NT2/D1 (cell line): ENCODE results near the gene NCF2.

Experiments
- DNase-seq: peaks from one replicate; pipeline ENCODE4 v3.0.0-alpha.2; 2011; ENCODE audit warnings: low read depth, low spot score
- H3K27me3 ChIP-seq: 2 replicates; pipeline ENCODE4 v1.6.0; 2011; ENCODE audit warnings: mild to moderate bottlenecking; ENCODE audit not compliant: insufficient read length, insufficient read depth
- H3K36me3 ChIP-seq: 2 replicates; pipeline ENCODE4 v1.6.1; 2011; ENCODE audit warnings: mild to moderate bottlenecking, low read length, mixed read lengths; ENCODE audit not compliant: insufficient read depth, insufficient read length
- H3K4me1 ChIP-seq: 2 replicates; pipeline ENCODE4 v1.5.1; 2011; ENCODE audit not compliant: insufficient read depth, insufficient read length
- H3K4me3 ChIP-seq: 2 replicates; pipeline ENCODE4 v1.5.1; 2011; ENCODE audit warnings: low read depth; ENCODE audit not compliant: insufficient read length
- H3K9ac ChIP-seq: 2 replicates; pipeline ENCODE4 v1.6.0; 2011; ENCODE audit warnings: low read depth; ENCODE audit not compliant: insufficient read length
- H3K9me3 ChIP-seq: 2 replicates; pipeline ENCODE4 v1.5.1; 2011; ENCODE audit warnings: mild to moderate bottlenecking, low read length; ENCODE audit not compliant: insufficient read depth
- SUZ12 ChIP-seq: IDR thresholded peaks from 2 replicates; pipeline ENCODE4 v1.6.1; 2011; ENCODE audit not compliant: insufficient read length, insufficient read depth; ENCODE audit errors: extremely low read depth
- YY1 ChIP-seq: IDR thresholded peaks from 2 replicates; pipeline ENCODE4 v1.6.1; 2011; ENCODE audit not compliant: insufficient read length, insufficient read depth
- ZNF274 ChIP-seq: IDR thresholded peaks from 2 replicates; pipeline ENCODE4 v1.6.1; 2011; ENCODE audit warnings: mild to moderate bottlenecking, low read depth, low read length

The NCF2 gene

DNA sequence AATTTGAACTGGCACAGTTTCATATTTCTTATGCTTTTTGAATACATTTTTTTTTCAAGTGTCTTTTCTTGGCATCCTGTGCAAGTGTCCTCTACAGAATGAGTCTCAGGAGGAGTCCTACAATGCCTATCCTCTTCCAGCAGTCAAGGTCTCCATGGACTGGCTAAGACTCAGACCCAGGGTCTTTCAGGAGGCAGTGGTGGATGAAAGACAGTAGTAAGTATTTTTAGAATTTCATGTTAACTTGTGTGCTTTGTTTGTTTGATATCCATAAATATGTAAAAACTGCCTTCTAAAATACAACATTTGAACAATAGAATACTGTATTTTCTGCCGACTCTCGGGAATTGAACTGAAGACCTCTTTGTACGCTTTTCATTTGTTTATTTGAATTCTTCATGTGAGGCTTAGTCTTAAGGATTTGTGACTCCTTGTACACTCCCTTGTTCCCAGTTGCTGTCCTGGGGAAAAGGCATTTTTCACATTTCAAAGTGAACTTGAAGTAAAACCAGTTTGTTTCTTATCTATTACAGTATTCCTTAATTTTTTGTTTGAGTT, 56.6 kb downstream of the NCF2 start:
- Histone ChIP-seq H3K36me3 (peaks cover 90% of the 10 kb centered on the region), H3K9ac (no peak overlapping the region), H3K27me3 (no peaks in the 10 kb centered on the region), H3K4me3 (no peak overlapping the region), H3K9me3 (no peaks in the 10 kb centered on the region), H3K4me1 (no peaks in the 10 kb centered on the region)
- DNase-seq: no peak
- TF ChIP-seq YY1 (no peak), ZNF274 (no peak)

GRCh38 chr1:183528577-183528976, 61.7 kb downstream of the NCF2 start:
- TF ChIP-seq SUZ12 (no peak), YY1 (no peak), ZNF274 (no peak)
- H3K4me3 ChIP-seq: no peak overlapping the region
- DNase-seq: no peak
- no peaks in the 10 kb centered on the region for H3K9me3 ChIP-seq
- H3K4me1 ChIP-seq: no peaks in the 10 kb centered on the region
- H3K27me3 ChIP-seq: no peaks in the 10 kb centered on the region
- peaks cover 78% of the 10 kb centered on the region for H3K36me3 ChIP-seq
- no peak overlapping the region for H3K9ac ChIP-seq

DNA sequence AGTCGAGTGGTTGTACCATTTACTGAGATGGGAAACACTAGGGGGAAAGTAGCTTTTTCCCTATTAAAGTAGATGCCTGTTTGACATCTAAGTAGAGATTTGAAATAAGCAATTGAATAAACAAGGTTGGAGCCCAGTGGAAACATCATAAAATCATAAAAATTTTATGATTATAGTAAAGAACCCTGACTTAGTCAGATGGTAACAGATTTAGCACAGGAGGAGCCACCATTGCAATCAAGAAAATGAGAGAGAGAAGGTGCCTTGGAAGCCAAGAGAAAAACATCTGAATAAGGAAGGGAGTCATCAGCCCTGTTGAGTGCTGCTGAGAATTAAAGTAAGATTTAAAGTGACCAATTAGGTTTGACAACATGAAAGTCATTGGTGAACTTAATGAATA, 68.2 kb downstream of the NCF2 start:
- Histone ChIP-seq H3K27me3 (no peaks in the 10 kb centered on the region), H3K36me3 (peaks cover 73% of the 10 kb centered on the region), H3K9ac (no peak overlapping the region), H3K9me3 (no peaks in the 10 kb centered on the region), H3K4me3 (no peak overlapping the region), H3K4me1 (no peaks in the 10 kb centered on the region)
- no peak for DNase-seq
- TF ChIP-seq YY1 (no peak), SUZ12 (no peak), ZNF274 (no peak)

DNA sequence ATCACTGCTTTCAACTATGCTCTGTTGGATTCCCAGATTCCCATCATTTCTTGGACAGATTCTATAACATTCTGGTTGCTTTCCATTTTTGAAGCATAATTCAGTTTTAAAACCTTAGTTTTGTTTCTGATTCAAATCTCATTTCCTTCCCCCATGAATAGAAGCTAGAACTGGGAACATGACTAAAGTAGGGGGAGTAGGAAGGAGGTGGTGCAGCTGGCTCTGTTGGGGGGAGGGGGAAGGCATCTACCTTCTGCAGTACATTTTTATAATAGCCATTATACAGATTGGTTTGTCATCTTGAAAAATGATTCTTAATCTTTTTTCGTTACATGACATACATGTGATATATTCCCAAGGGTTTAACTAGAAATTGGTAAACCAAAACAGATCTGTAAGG, 69.9 kb downstream of the NCF2 start:
- Histone ChIP-seq H3K27me3 (no peaks in the 10 kb centered on the region), H3K4me1 (no peaks in the 10 kb centered on the region), H3K9me3 (no peaks in the 10 kb centered on the region), H3K9ac (no peak overlapping the region), H3K4me3 (no peak overlapping the region), H3K36me3 (peaks cover 80% of the 10 kb centered on the region)
- DNase-seq: no peak
- TF ChIP-seq ZNF274 (no peak), YY1 (no peak), SUZ12 (no peak)

DNA sequence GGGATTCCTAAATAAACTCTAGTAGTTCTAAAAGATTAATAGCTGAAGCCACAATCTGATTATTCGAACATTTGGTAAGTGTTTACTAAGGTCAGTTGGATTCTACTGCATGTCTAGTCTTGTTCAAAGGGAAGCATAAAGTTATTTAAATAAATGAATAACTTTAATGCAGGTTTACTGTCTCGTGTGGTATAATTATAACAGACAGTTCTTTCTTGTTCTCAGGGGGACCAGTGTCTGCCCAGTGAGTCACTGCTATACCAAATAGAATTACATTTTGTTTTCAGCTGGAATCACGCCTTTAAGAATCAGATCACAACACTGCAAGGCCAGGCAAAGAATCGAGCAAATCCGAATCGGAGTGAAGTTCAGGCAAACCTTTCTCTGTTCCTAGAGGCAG, 72.9 kb downstream of the NCF2 start:
- TF ChIP-seq SUZ12 (no peak), ZNF274 (no peak), YY1 (no peak)
- Histone ChIP-seq H3K4me1 (no peaks in the 10 kb centered on the region), H3K27me3 (no peaks in the 10 kb centered on the region), H3K4me3 (no peak overlapping the region), H3K9me3 (no peaks in the 10 kb centered on the region), H3K36me3 (peaks cover 65% of the 10 kb centered on the region), H3K9ac (no peak overlapping the region)
- no peak for DNase-seq

DNA sequence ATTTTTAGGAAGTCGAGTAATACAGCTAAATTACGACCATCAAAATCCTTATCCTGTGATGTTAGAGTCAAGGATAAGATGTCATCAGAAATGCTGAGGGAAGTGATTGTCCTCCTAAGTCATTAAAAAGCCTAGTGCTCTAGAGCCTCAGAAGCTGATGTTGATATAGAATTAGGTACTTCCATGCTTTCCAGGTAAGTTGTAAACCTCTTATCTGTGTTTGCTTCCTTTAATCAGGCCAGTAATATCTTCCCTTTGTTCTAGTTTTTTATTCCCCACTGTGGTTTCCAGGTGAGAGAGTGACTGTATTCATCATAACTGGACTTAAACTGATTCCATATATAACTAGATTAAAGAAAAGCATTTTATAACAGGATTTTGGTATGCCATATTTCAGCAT, 73.5 kb downstream of the NCF2 start:
- H3K4me3 ChIP-seq: no peak overlapping the region
- no peak overlapping the region for H3K9ac ChIP-seq
- H3K27me3 ChIP-seq: no peaks in the 10 kb centered on the region
- no peak for DNase-seq
- no peaks in the 10 kb centered on the region for H3K4me1 ChIP-seq
- TF ChIP-seq SUZ12 (no peak), YY1 (no peak), ZNF274 (no peak)
- peaks cover 59% of the 10 kb centered on the region for H3K36me3 ChIP-seq
- no peaks in the 10 kb centered on the region for H3K9me3 ChIP-seq

DNA sequence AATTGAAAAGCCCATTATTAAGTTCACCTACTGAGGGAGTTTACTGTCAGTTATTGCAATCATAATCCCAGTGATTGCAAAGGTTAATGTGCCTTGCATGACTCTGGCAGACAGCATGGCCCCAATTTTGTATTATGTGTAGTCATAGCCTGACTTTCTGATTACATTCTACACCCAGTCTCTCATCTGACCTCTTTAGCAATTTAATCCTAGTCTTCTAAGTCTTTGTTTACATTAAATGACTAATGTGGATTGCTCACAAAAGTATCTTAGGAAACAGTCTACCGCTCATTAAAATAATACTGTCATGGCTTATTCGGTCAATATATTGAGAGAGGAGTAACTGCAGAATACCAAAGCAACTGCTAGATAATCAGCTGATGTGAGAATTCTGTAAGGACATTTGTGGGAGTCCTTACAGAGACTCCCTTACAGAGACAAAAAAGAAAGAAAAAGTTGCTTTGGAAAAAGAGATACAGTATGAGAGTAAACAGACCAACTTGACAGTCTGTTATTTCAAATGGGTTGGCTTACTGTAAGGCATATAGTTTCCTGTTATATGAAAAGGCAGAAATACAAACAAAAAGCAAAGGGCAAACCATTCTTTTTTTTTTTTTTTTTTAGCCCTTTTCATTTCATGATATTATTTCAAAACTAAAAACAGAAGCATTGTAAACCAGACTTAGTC, 75.1 kb downstream of the NCF2 start:
- no peak for TF ChIP-seq YY1
- TF ChIP-seq ZNF274: no peak
- TF ChIP-seq SUZ12: no peak
- Histone ChIP-seq H3K4me3 (no peak overlapping the region), H3K4me1 (no peaks in the 10 kb centered on the region), H3K27me3 (no peaks in the 10 kb centered on the region), H3K9ac (no peak overlapping the region), H3K9me3 (no peaks in the 10 kb centered on the region), H3K36me3 (peaks cover 45% of the 10 kb centered on the region)
- no peak for DNase-seq

- H3K27me3 ChIP-seq: no peaks in the 10 kb centered on the region
- H3K9ac ChIP-seq: no peak overlapping the region
- no peak overlapping the region for H3K4me3 ChIP-seq
- TF ChIP-seq YY1 (no peak), SUZ12 (no peak), ZNF274 (no peak)
- H3K4me1 ChIP-seq: no peaks in the 10 kb centered on the region
- DNase-seq: no peak
- no peaks in the 10 kb centered on the region for H3K9me3 ChIP-seq
- peaks cover 38% of the 10 kb centered on the region for H3K36me3 ChIP-seq
Measured at GRCh38 chr1:183514235-183514634, 76.0 kb downstream of the NCF2 start.
